ENCODE results near the gene BNIP2. TPM values are rescaled to one million over a fixed set of nuclear protein-coding genes. Genes with fewer than 3 reads are reported as not detected.
A peak's percentile ranks its signal among the peaks of the same experiment; 100 is the strongest.

The BNIP2 gene
- total and polyA plus RNA-seq, 2 donors (not counting 1 experiment from before 2014, with no cell fraction given) = 82.9 to 93.2 TPM

DNA sequence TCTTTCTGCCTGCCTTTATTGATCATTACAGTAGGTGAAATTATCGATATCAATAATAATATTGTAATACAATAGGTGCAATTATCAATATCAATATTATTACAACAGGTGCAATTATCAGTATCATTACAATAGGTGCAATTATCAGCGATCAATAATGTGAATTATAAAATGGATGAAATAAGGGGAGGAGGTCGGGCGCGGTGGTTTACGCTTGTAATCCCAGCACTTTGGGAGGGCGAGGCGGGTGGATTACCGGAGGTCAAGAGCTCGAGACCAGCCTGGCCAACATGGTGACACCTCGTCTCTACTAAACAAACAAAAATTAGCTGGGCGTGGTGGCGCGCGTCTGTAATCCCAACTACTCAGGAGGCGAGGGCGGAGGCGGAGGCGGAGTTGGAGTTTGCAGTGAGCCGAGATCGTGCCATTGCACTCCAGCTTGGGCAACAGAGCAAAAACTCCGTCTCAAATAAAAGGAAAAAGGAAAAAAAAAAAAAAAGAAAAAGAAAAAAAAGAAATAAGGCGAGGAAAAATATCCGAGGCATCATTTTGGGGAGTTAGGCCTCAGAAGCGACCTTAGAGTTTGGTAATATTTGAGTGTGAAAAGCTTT lies 611 bp upstream of the BNIP2 start:
- peaks cover 43% of the 10 kb centered on the region for H3K79me2 ChIP-seq (ENCODE audit: control insufficient read depth, insufficient read depth, low read length)
- H3K27ac ChIP-seq (ENCODE audit: insufficient read depth, low read length) = peak overlapping the region; percentile 100
- peak; percentile 54 to 63 for DNase-seq (ENCODE audit: low read depth in 2 of 2)
- H3K36me3 ChIP-seq (ENCODE audit: control insufficient read depth, insufficient read depth, low read length) = peaks cover 2% of the 10 kb centered on the region
- H4K20me1 ChIP-seq (ENCODE audit: control insufficient read depth, extremely low read depth, insufficient read depth, low read length) = no peaks in the 10 kb centered on the region
- peaks cover 21% of the 10 kb centered on the region for H3K4me1 ChIP-seq (ENCODE audit: control insufficient read depth, extremely low read depth, insufficient read depth, low read length)
- H3K4me3 ChIP-seq (replicated peaks in 1 of 4; ENCODE audit: control extremely low read depth in 1 of 4, insufficient read depth in 1 of 4, low read depth in 3 of 4, low read length in 4 of 4) = peak overlapping the region; percentile 85 to 98 (median 98)
- TF ChIP-seq, protein P1, sequence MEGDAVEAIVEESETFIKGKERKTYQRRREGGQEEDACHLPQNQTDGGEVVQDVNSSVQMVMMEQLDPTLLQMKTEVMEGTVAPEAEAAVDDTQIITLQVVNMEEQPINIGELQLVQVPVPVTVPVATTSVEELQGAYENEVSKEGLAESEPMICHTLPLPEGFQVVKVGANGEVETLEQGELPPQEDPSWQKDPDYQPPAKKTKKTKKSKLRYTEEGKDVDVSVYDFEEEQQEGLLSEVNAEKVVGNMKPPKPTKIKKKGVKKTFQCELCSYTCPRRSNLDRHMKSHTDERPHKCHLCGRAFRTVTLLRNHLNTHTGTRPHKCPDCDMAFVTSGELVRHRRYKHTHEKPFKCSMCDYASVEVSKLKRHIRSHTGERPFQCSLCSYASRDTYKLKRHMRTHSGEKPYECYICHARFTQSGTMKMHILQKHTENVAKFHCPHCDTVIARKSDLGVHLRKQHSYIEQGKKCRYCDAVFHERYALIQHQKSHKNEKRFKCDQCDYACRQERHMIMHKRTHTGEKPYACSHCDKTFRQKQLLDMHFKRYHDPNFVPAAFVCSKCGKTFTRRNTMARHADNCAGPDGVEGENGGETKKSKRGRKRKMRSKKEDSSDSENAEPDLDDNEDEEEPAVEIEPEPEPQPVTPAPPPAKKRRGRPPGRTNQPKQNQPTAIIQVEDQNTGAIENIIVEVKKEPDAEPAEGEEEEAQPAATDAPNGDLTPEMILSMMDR (conservative IDR thresholded peaks at IDR 0.05 in 1 of 2, IDR thresholded peaks at IDR 0.05 in 1 of 2; ENCODE audit: low read depth in 1 of 2, low read length in 2 of 2) = no peak
- TF ChIP-seq EZH2 (IDR thresholded peaks at IDR 0.05; ENCODE audit: low read length, missing control alignments) = no peak
- no peaks in the 10 kb centered on the region for H3K9me3 ChIP-seq (ENCODE audit: control insufficient read depth, insufficient read depth, low read depth, low read length)
- peak overlapping the region; percentile 99 for H3K9ac ChIP-seq (ENCODE audit: insufficient read depth, low read length)
- peak overlapping the region; percentile 81 for H3K4me2 ChIP-seq (ENCODE audit: extremely low read depth, insufficient read depth, low read length)
- H3K27me3 ChIP-seq (ENCODE audit: control insufficient read depth, insufficient read depth, low read length) = no peaks in the 10 kb centered on the region
- peak overlapping the region; percentile 17 for H2AFZ ChIP-seq (ENCODE audit: low read length)

DNA sequence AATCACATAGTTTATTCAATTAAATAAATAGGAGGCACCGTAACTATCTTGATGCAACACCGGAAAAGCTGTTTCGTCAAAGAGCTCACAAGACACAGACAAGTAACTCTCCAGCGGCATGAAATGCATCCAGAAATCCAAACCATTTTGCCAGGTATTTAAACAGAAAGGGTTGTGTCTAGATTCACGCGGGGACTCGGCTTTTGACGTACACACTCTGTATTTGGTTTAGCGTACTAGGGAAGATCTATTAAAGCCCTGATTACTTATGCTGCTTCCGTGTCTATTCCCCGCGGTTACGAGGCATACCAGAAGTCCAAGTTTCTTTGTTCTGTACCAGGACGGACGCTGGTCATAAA lies 718 bp downstream of the BNIP2 start:
- H3K36me3 ChIP-seq (ENCODE audit: control insufficient read depth, insufficient read depth, low read length) = peaks cover 2% of the 10 kb centered on the region
- no peaks in the 10 kb centered on the region for H3K9me3 ChIP-seq (ENCODE audit: control insufficient read depth, insufficient read depth, low read depth, low read length)
- no peaks in the 10 kb centered on the region for H3K27me3 ChIP-seq (ENCODE audit: control insufficient read depth, insufficient read depth, low read length)
- H3K9ac ChIP-seq (ENCODE audit: insufficient read depth, low read length) = peak overlapping the region; percentile 99
- H3K4me3 ChIP-seq (replicated peaks in 1 of 4; ENCODE audit: control extremely low read depth in 1 of 4, insufficient read depth in 1 of 4, low read depth in 3 of 4, low read length in 4 of 4) = peak overlapping the region; percentile 92 to 98 (median 98)
- peaks cover 21% of the 10 kb centered on the region for H3K4me1 ChIP-seq (ENCODE audit: control insufficient read depth, extremely low read depth, insufficient read depth, low read length)
- H3K79me2 ChIP-seq (ENCODE audit: control insufficient read depth, insufficient read depth, low read length) = peaks cover 56% of the 10 kb centered on the region
- peak; percentile 73 to 78 for DNase-seq (ENCODE audit: low read depth in 2 of 2)
- TF ChIP-seq EZH2 (IDR thresholded peaks at IDR 0.05; ENCODE audit: low read length, missing control alignments) = no peak
- TF ChIP-seq, protein P1 (conservative IDR thresholded peaks at IDR 0.05 in 1 of 2, IDR thresholded peaks at IDR 0.05 in 1 of 2; ENCODE audit: low read depth in 1 of 2, low read length in 2 of 2) = no peak
- peak overlapping the region; percentile 100 for H3K27ac ChIP-seq (ENCODE audit: insufficient read depth, low read length)
- peak overlapping the region; percentile 26 for H2AFZ ChIP-seq (ENCODE audit: low read length)
- peak overlapping the region; percentile 81 for H3K4me2 ChIP-seq (ENCODE audit: extremely low read depth, insufficient read depth, low read length)
- H4K20me1 ChIP-seq (ENCODE audit: control insufficient read depth, extremely low read depth, insufficient read depth, low read length) = peaks cover 4% of the 10 kb centered on the region

DNA sequence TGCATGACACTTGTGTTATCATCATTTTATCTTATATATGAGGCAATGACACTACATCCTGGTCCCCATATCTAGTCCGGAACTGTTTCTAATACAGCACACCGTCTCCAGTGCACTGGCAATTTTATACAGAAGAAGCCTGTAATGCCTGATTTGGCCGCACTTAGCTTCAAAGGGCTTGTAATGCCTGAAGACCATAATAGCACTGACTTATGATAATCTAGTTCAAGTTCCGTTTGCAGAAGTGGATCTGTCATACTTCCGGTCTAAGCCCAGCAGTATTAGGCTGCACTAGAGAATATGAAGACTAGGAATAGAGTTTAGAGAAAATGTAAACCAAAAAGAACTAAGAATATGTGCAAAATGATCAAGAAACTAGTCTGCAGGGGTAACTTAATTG lies 1.3 kb downstream of the BNIP2 start:
- H3K4me1 ChIP-seq (ENCODE audit: control insufficient read depth, extremely low read depth, insufficient read depth, low read length) = peaks cover 21% of the 10 kb centered on the region
- H3K4me3 ChIP-seq (replicated peaks in 1 of 4; ENCODE audit: control extremely low read depth in 1 of 4, insufficient read depth in 1 of 4, low read depth in 3 of 4, low read length in 4 of 4) = peak overlapping the region; percentile 92 to 98 (median 98)
- peaks cover 4% of the 10 kb centered on the region for H4K20me1 ChIP-seq (ENCODE audit: control insufficient read depth, extremely low read depth, insufficient read depth, low read length)
- no peaks in the 10 kb centered on the region for H3K27me3 ChIP-seq (ENCODE audit: control insufficient read depth, insufficient read depth, low read length)
- peaks cover 62% of the 10 kb centered on the region for H3K79me2 ChIP-seq (ENCODE audit: control insufficient read depth, insufficient read depth, low read length)
- H3K9me3 ChIP-seq (ENCODE audit: control insufficient read depth, insufficient read depth, low read depth, low read length) = no peaks in the 10 kb centered on the region
- TF ChIP-seq EZH2 (IDR thresholded peaks at IDR 0.05; ENCODE audit: low read length, missing control alignments) = no peak
- TF ChIP-seq, protein P1 (conservative IDR thresholded peaks at IDR 0.05 in 1 of 2, IDR thresholded peaks at IDR 0.05 in 1 of 2; ENCODE audit: low read depth in 1 of 2, low read length in 2 of 2) = no peak
- H3K27ac ChIP-seq (ENCODE audit: insufficient read depth, low read length) = peak overlapping the region; percentile 100
- no peak overlapping the region for H2AFZ ChIP-seq (ENCODE audit: low read length)
- H3K9ac ChIP-seq (ENCODE audit: insufficient read depth, low read length) = peak overlapping the region; percentile 99
- peak overlapping the region; percentile 81 for H3K4me2 ChIP-seq (ENCODE audit: extremely low read depth, insufficient read depth, low read length)
- DNase-seq (ENCODE audit: low read depth in 2 of 2) = peak; percentile 22 to 38
- H3K36me3 ChIP-seq (ENCODE audit: control insufficient read depth, insufficient read depth, low read length) = peaks cover 2% of the 10 kb centered on the region
